H9 (cell line): ENCODE measurements around the gene IFIT5. TPM values are rescaled to one million over a fixed set of nuclear protein-coding genes. Genes with fewer than 3 reads are reported as not detected.

ENCODE experiments used
- DNase-seq: peaks from one replicate; pipeline ENCODE4 v3.0.0-alpha.2; 2017
- H2AFZ ChIP-seq: one replicate; pipeline ENCODE4 v1.6.1; 2013; ENCODE audit warnings: mild to moderate bottlenecking, low read length, control low read depth, moderate library complexity
- H2AK5ac ChIP-seq: 2 replicates; pipeline ENCODE4 v1.6.1; 2013; ENCODE audit warnings: low read length, control low read depth, mixed read lengths; ENCODE audit not compliant: insufficient read length
- H2BK120ac ChIP-seq: one replicate; pipeline ENCODE4 v1.6.1; 2013; ENCODE audit warnings: low read depth, mild to moderate bottlenecking, low read length, control low read depth, inconsistent platforms; ENCODE audit not compliant: poor library complexity, severe bottlenecking
- H2BK12ac ChIP-seq: 2 replicates; pipeline ENCODE4 v1.6.1; 2013; ENCODE audit warnings: low read length, control low read depth, mixed read lengths, low read depth; ENCODE audit not compliant: insufficient read length
- H2BK15ac ChIP-seq: 2 replicates; pipeline ENCODE4 v1.6.1; 2013; ENCODE audit warnings: low read depth, low read length, control low read depth
- H2BK20ac ChIP-seq: one replicate; pipeline ENCODE4 v1.6.1; 2013; ENCODE audit warnings: low read depth, mild to moderate bottlenecking, low read length, control low read depth, inconsistent platforms; ENCODE audit not compliant: poor library complexity, severe bottlenecking
- H2BK5ac ChIP-seq: 2 replicates; pipeline ENCODE4 v1.6.1; 2013; ENCODE audit warnings: low read length, control low read depth, mixed read lengths; ENCODE audit not compliant: insufficient read length
- H3K14ac ChIP-seq: 2 replicates; pipeline ENCODE4 v1.6.1; 2013; ENCODE audit warnings: low read length, control low read depth; ENCODE audit not compliant: insufficient read depth
- H3K18ac ChIP-seq: 2 replicates; pipeline ENCODE4 v1.6.1; 2013; ENCODE audit warnings: low read depth, mild to moderate bottlenecking, mixed read lengths, low read length, control low read depth; ENCODE audit not compliant: insufficient read length
- H3K23ac ChIP-seq: 2 replicates; pipeline ENCODE4 v1.6.1; 2013; ENCODE audit warnings: low read length, control low read depth, mixed read lengths, low read depth; ENCODE audit not compliant: insufficient read length
- H3K23me2 ChIP-seq: 2 replicates; pipeline ENCODE4 v1.6.1; 2013; ENCODE audit warnings: low read depth, mild to moderate bottlenecking, mixed read lengths, low read length, control low read depth; ENCODE audit not compliant: insufficient read length, poor library complexity, severe bottlenecking
- H3K27ac ChIP-seq: 2 replicates; pipeline ENCODE4 v1.5.1; 2013; ENCODE audit warnings: low read length, control low read depth, mixed read lengths, low read depth; ENCODE audit not compliant: insufficient read length
- H3K27me3 ChIP-seq: 2 replicates; pipeline ENCODE4 v1.6.1; 2013; ENCODE audit warnings: low read length, control low read depth, inconsistent platforms; ENCODE audit not compliant: insufficient read depth
- H3K4ac ChIP-seq: 2 replicates; pipeline ENCODE4 v1.6.1; 2013; ENCODE audit warnings: low read depth, mild to moderate bottlenecking, control low read depth, inconsistent platforms, low read length, moderate library complexity
- H3K4me1 ChIP-seq: 2 replicates; pipeline ENCODE4 v1.6.1; 2013; ENCODE audit warnings: low read length, control low read depth, inconsistent platforms; ENCODE audit not compliant: insufficient read depth
- H3K4me2 ChIP-seq: 2 replicates; pipeline ENCODE4 v1.6.1; 2013; ENCODE audit warnings: low read length, control low read depth, mixed read lengths; ENCODE audit not compliant: insufficient read length, insufficient read depth
- H3K56ac ChIP-seq: 2 replicates; pipeline ENCODE4 v1.6.1; 2013; ENCODE audit warnings: low read depth, mild to moderate bottlenecking, mixed read lengths, low read length, control low read depth; ENCODE audit not compliant: insufficient read length
- H3K79me1 ChIP-seq: 2 replicates; pipeline ENCODE4 v1.6.1; 2013; ENCODE audit warnings: low read depth, mild to moderate bottlenecking, moderate library complexity, low read length, control low read depth, inconsistent platforms; ENCODE audit not compliant: insufficient read depth, poor library complexity, severe bottlenecking
- H3K79me2 ChIP-seq: 2 replicates; pipeline ENCODE4 v1.6.1; 2013; ENCODE audit warnings: low read length, control low read depth, inconsistent platforms; ENCODE audit not compliant: insufficient read depth
- H3K9ac ChIP-seq: 2 replicates; pipeline ENCODE4 v1.6.1; 2013; ENCODE audit warnings: low read length, control low read depth, mixed read lengths; ENCODE audit not compliant: insufficient read length; ENCODE audit errors: extremely low read depth
- H3K9me3 ChIP-seq: one replicate; pipeline ENCODE4 v1.6.1; 2013; ENCODE audit warnings: low read depth, low read length, inconsistent platforms; ENCODE audit not compliant: control insufficient read depth
- H3T11ph ChIP-seq: one replicate; pipeline ENCODE4 v1.6.1; 2013; ENCODE audit warnings: mild to moderate bottlenecking, low read length, control low read depth, inconsistent platforms
- H4K20me1 ChIP-seq: one replicate; pipeline ENCODE4 v1.6.1; 2013; ENCODE audit not compliant: control insufficient read depth, insufficient read length, insufficient read depth
- H4K5ac ChIP-seq: 2 replicates; pipeline ENCODE4 v1.6.1; 2013; ENCODE audit warnings: low read depth, mild to moderate bottlenecking, mixed read lengths, low read length, control low read depth; ENCODE audit not compliant: insufficient read length
- H4K8ac ChIP-seq: replicated peaks from 2 replicates; pipeline ENCODE4 v1.6.1; 2013; ENCODE audit warnings: low read length, control low read depth, mixed read lengths, low read depth; ENCODE audit not compliant: insufficient read length
- H4K91ac ChIP-seq: 2 replicates; pipeline ENCODE4 v1.6.1; 2013; ENCODE audit warnings: low read depth, mild to moderate bottlenecking, moderate library complexity, mixed read lengths, low read length, control low read depth; ENCODE audit not compliant: insufficient read length
- H3K27ac Mint-ChIP-seq, 3 experiments: 2 replicates in 2 of 3; 3 replicates in 1 of 3; pipeline ENCODE4 v1.8.0; 2020 to 2021; ENCODE audit warnings: mixed read lengths in 3 of 3, mild to moderate bottlenecking in 1 of 3, moderate library complexity in 1 of 3
- H3K27me3 Mint-ChIP-seq: 2 replicates; pipeline ENCODE4 v1.8.0; 2021; ENCODE audit warnings: low read depth, mild to moderate bottlenecking, moderate library complexity, mixed read lengths
- H3K36me3 Mint-ChIP-seq, 3 experiments: 2 replicates in 2 of 3; 3 replicates in 1 of 3; pipeline ENCODE4 v1.8.0; 2020 to 2021; ENCODE audit warnings: low read depth in 3 of 3, mixed read lengths in 3 of 3; ENCODE audit not compliant: insufficient read depth in 1 of 3
- H3K4me1 Mint-ChIP-seq, 2 experiments: 2 replicates each; pipeline ENCODE4 v1.8.0; 2020; ENCODE audit warnings: mixed read lengths in 2 of 2
- H3K4me3 Mint-ChIP-seq, 2 experiments: 2 replicates in 1 of 2; 3 replicates in 1 of 2; pipeline ENCODE4 v1.8.0; 2020 to 2021; ENCODE audit warnings: mild to moderate bottlenecking in 2 of 2, mixed read lengths in 2 of 2, moderate library complexity in 1 of 2
- H3K9me3 Mint-ChIP-seq, 2 experiments: 2 replicates in 1 of 2; 3 replicates in 1 of 2; pipeline ENCODE4 v1.8.0; 2020; ENCODE audit warnings: mild to moderate bottlenecking in 2 of 2, mixed read lengths in 2 of 2, moderate library complexity in 1 of 2
- WGBS: extraction: QIAGEN DNeasy Blood & Tissue Kit; methylation state at CpG from one replicate; pipeline ENCODE4 v1.1.7; 2013; ENCODE audit warnings: missing lambda C conversion rate, low lambda C conversion rate, mixed read lengths; ENCODE audit not compliant: insufficient read length; ENCODE audit errors: extremely low coverage; 5-methylcytosine and 5-hydroxymethylcytosine counted together
- total RNA-seq: library from RNA; stranded (reverse); gene quantifications from 2 replicates; pipeline ENCODE4 v1.2.1, GENCODE V29; 2021
- TF ChIP-seq, protein P1 (sequence below): fragments of 200-600 bp; sonication (generic); conservative IDR thresholded peaks from 3 replicates; pipeline ENCODE4 v1.8.0; 2021; ENCODE audit warnings: antibody characterized with exemption, mild to moderate bottlenecking

IFIT5 gene
- total RNA-seq, 1 experiment from 2014 or later: 2.3 TPM

DNA sequence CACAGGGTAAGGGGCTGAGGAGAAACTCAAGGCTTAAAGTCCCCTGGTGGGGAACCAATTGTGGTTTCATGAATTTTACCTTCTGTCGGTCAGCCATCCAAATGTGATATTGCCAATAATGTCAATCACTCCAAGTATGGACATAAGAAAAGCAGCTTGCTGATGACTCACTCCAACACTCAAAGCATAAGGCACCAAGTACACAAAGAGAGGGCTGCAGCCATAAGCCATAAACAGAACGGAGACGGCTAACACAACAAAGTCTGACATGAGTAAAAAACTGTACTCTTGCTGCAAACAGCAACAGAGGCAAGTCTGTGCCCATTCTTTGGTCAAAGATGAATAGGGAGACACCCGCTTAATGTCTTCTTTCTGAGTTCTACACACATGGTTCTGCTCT is 24.2 kb downstream of the IFIT5 start:
- Histone ChIP-seq H4K8ac (no peak overlapping the region), H4K20me1 (no peaks in the 10 kb centered on the region), H2BK5ac (no peak overlapping the region), H3K9me3 (no peaks in the 10 kb centered on the region), H3K27me3 (no peaks in the 10 kb centered on the region), H2BK20ac (no peak overlapping the region), H3K79me1 (no peaks in the 10 kb centered on the region), H3K18ac (no peak overlapping the region), H2BK120ac (no peak overlapping the region), H3K4me1 (no peaks in the 10 kb centered on the region), H3K79me2 (no peaks in the 10 kb centered on the region), H3K23me2 (no peaks in the 10 kb centered on the region), H2BK15ac (no peak overlapping the region), H3K23ac (no peak overlapping the region), H3K9ac (no peak overlapping the region), H2BK12ac (no peak overlapping the region), H4K5ac (no peak overlapping the region), H3T11ph (no peak overlapping the region), H3K4ac (no peak overlapping the region), H3K56ac (no peak overlapping the region), H2AK5ac (no peak overlapping the region), H3K4me2 (no peak overlapping the region), H4K91ac (no peak overlapping the region), H2AFZ (no peak overlapping the region), H3K14ac (no peak overlapping the region), H3K27ac (no peak overlapping the region)
- 0 out of 7 replicates have a peak, but pooled peaks cover 0 to under 1% (median 0%) of the 10 kb centered on the region in 3 experiments for H3K36me3 Mint-ChIP-seq
- no peaks in the 10 kb centered on the region for H3K27me3 Mint-ChIP-seq
- DNase-seq: no peak
- H3K4me1 Mint-ChIP-seq: peaks cover 0 to 12% of the 10 kb centered on the region in 2 experiments; a peak in 2 of 4 replicates
- no peak overlapping the region for H3K4me3 Mint-ChIP-seq
- no CpG with 5 or more reads among the region's 4 CpGs for WGBS
- no peaks in the 10 kb centered on the region for H3K9me3 Mint-ChIP-seq
- peak overlapping the region in 1 of 3 experiments; percentile 30; a peak in 1 of 7 replicates for H3K27ac Mint-ChIP-seq
- TF ChIP-seq, protein P1, sequence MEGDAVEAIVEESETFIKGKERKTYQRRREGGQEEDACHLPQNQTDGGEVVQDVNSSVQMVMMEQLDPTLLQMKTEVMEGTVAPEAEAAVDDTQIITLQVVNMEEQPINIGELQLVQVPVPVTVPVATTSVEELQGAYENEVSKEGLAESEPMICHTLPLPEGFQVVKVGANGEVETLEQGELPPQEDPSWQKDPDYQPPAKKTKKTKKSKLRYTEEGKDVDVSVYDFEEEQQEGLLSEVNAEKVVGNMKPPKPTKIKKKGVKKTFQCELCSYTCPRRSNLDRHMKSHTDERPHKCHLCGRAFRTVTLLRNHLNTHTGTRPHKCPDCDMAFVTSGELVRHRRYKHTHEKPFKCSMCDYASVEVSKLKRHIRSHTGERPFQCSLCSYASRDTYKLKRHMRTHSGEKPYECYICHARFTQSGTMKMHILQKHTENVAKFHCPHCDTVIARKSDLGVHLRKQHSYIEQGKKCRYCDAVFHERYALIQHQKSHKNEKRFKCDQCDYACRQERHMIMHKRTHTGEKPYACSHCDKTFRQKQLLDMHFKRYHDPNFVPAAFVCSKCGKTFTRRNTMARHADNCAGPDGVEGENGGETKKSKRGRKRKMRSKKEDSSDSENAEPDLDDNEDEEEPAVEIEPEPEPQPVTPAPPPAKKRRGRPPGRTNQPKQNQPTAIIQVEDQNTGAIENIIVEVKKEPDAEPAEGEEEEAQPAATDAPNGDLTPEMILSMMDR: no peak
